Hepatocyte (in vitro differentiated cells): ENCODE results near the gene CBY1.

Source experiments
- EZH2phosphoT487 ChIP-seq: fragments of 200-600 bp; sonication (generic); IDR thresholded peaks from one replicate; pipeline ENCODE4 v1.6.1; 2018; ENCODE audit warnings: antibody characterized with exemption, mild to moderate bottlenecking, low read depth, moderate library complexity; ENCODE audit not compliant: unreplicated experiment, severe bottlenecking
- TF ChIP-seq, protein P1 (sequence below): fragments of 200-600 bp; sonication (generic); IDR thresholded peaks from 2 replicates; pipeline ENCODE4 v1.5.1; 2016; ENCODE audit warnings: antibody characterized with exemption, mild to moderate bottlenecking; ENCODE audit not compliant: poor library complexity

DNA sequence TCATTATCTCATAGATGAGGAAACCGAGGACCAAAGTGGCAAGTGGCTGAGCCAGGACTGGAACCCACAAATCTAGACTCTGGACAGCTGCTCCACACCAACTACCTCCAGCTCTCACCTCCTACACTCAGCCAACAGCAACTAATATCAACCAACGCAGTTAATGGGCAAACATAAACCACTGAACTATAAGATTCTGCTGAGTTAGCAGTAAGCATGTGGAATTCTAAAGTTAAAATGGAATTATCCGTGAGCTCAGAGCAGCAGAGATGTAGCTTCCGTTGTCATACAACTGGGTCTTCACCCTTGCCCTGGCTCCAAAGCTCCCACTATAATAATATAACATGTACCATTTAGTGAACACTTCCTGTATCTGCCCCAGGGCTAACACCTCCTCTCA lies 27.3 kb upstream of the CBY1 start:
- TF ChIP-seq, protein P1, sequence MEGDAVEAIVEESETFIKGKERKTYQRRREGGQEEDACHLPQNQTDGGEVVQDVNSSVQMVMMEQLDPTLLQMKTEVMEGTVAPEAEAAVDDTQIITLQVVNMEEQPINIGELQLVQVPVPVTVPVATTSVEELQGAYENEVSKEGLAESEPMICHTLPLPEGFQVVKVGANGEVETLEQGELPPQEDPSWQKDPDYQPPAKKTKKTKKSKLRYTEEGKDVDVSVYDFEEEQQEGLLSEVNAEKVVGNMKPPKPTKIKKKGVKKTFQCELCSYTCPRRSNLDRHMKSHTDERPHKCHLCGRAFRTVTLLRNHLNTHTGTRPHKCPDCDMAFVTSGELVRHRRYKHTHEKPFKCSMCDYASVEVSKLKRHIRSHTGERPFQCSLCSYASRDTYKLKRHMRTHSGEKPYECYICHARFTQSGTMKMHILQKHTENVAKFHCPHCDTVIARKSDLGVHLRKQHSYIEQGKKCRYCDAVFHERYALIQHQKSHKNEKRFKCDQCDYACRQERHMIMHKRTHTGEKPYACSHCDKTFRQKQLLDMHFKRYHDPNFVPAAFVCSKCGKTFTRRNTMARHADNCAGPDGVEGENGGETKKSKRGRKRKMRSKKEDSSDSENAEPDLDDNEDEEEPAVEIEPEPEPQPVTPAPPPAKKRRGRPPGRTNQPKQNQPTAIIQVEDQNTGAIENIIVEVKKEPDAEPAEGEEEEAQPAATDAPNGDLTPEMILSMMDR = no peak
- TF ChIP-seq EZH2phosphoT487 = no peak
